Stromal cell of bone marrow (primary cell): ENCODE data around the gene CRKL.
A peak's percentile ranks its signal among the peaks of the same experiment; 100 is the strongest.

Experiments used
- DNase-seq: peaks from one replicate; pipeline ENCODE4 v3.0.0-alpha.2; 2012; ENCODE audit warnings: low read depth

CRKL gene

GRCh38 chr22:20997536-20998257 is 80.5 kb downstream of the CRKL start:
- no peak for DNase-seq

GRCh38 chr22:20998411-20999336 is 81.5 kb downstream of the CRKL start:
- DNase-seq, result no peak

GRCh38 chr22:20999350-21000206 is 82.4 kb downstream of the CRKL start:
- DNase-seq, result no peak

GRCh38 chr22:21000207-21000986 is 83.2 kb downstream of the CRKL start:
- DNase-seq, result no peak

- no peak for DNase-seq
These were observed 83.9 kb downstream of the CRKL start for GRCh38 chr22:21000987-21001600.

GRCh38 chr22:21001601-21002325 is 84.6 kb downstream of the CRKL start, which contains the start of gene THAP7:
TSS of gene THAP7 (minus strand) at chr22:21002118. CDS start at chr22:21001911, 207 bp downstream.
- DNase-seq, result peak; percentile 87
